Smooth muscle cell (in vitro differentiated cells): ENCODE results near the gene GALNT7. TPM values are rescaled to one million over a fixed set of nuclear protein-coding genes. Genes with fewer than 3 reads are reported as not detected.

Experiments
- DNase-seq: peaks from one replicate; lab custom pipeline; 2025; ENCODE audit not compliant: unreplicated experiment; lab: John Stamatoyannopoulos, UW
- H2AFZ ChIP-seq: fragments of 200-600 bp; sonication (generic); 2 replicates; pipeline ENCODE4 v1.6.0; 2016; ENCODE audit warnings: antibody characterized with exemption, low read depth, mild to moderate bottlenecking
- H3F3A ChIP-seq: fragments of 200-600 bp; sonication (generic); 2 replicates; pipeline ENCODE4 v1.6.0; 2017; ENCODE audit warnings: antibody characterized with exemption, low read depth
- H3K27ac ChIP-seq: fragments of 200-600 bp; sonication (generic); 2 replicates; pipeline ENCODE4 v1.5.1; 2016; ENCODE audit warnings: low read depth, mild to moderate bottlenecking
- H3K27me3 ChIP-seq: fragments of 200-600 bp; sonication (generic); 2 replicates; pipeline ENCODE4 v1.6.1; 2016; ENCODE audit warnings: low read depth, mild to moderate bottlenecking
- H3K36me3 ChIP-seq: fragments of 200-600 bp; sonication (generic); 2 replicates; pipeline ENCODE4 v1.5.1; 2016; ENCODE audit warnings: low read depth
- H3K4me1 ChIP-seq: fragments of 200-600 bp; sonication (generic); 2 replicates; pipeline ENCODE4 v1.5.1; 2016; ENCODE audit warnings: low read depth
- H3K4me2 ChIP-seq: fragments of 200-600 bp; sonication (generic); 2 replicates; pipeline ENCODE4 v1.6.0; 2016; ENCODE audit warnings: mild to moderate bottlenecking
- H3K4me3 ChIP-seq: fragments of 200-600 bp; sonication (generic); 2 replicates; pipeline ENCODE4 v1.5.1; 2016; ENCODE audit warnings: mild to moderate bottlenecking
- H3K79me2 ChIP-seq: fragments of 200-600 bp; sonication (generic); 2 replicates; pipeline ENCODE4 v1.6.0; 2016; ENCODE audit warnings: low read depth, mild to moderate bottlenecking
- H3K9ac ChIP-seq: fragments of 200-600 bp; sonication (generic); 2 replicates; pipeline ENCODE4 v1.6.0; 2016; ENCODE audit warnings: low read depth
- H3K9me3 ChIP-seq: fragments of 200-600 bp; sonication (generic); replicated peaks from 2 replicates; pipeline ENCODE4 v1.5.1; 2016; ENCODE audit warnings: low read depth
- H4K20me1 ChIP-seq: fragments of 200-600 bp; sonication (generic); 2 replicates; pipeline ENCODE4 v1.6.0; 2016; ENCODE audit warnings: low read depth
- CTCF ChIP-seq: fragments of 200-600 bp; sonication (generic); IDR thresholded peaks from 2 replicates; pipeline ENCODE4 v1.5.1; 2017; ENCODE audit warnings: borderline replicate concordance, mild to moderate bottlenecking, antibody characterized with exemption; ENCODE audit not compliant: insufficient read depth, poor library complexity, severe bottlenecking
- WGBS: methylation state at CpG from one replicate; pipeline ENCODE4 v1.1.7; 2016; ENCODE audit warnings: low lambda C conversion rate; 5-methylcytosine and 5-hydroxymethylcytosine counted together
- polyA plus RNA-seq: library from polyadenylated mRNA; unstranded; fragments of >200 nt; fragmentation: Nextera tagmentation; extraction: Ambion mirVana; gene quantifications from 2 replicates; pipeline ENCODE4 v1.2.1, GENCODE V29; 2016
- total RNA-seq: library from RNA; depleted of rRNA; stranded (reverse); fragments of >200 nt; gene quantifications from 2 replicates; pipeline ENCODE4 v1.2.3, GENCODE V29; 2014

GALNT7 gene
- total and polyA plus RNA-seq, 2 experiments from 2014 or later: 9.0 to 33.4 TPM

- H2AFZ ChIP-seq: no peak overlapping the region
- H3K4me1 ChIP-seq: peaks cover 12% of the 10 kb centered on the region
- H3K9me3 ChIP-seq: no peaks in the 10 kb centered on the region
- TF ChIP-seq CTCF: no peak
- H4K20me1 ChIP-seq: no peaks in the 10 kb centered on the region
- H3F3A ChIP-seq: peaks cover 5% of the 10 kb centered on the region
- no peaks in the 10 kb centered on the region for H3K27me3 ChIP-seq
- H3K27ac ChIP-seq: no peak overlapping the region
- DNase-seq: no peak
- no peaks in the 10 kb centered on the region for H3K79me2 ChIP-seq
- no peak overlapping the region for H3K9ac ChIP-seq
- H3K4me3 ChIP-seq: no peak overlapping the region
- no peaks in the 10 kb centered on the region for H3K36me3 ChIP-seq
- H3K4me2 ChIP-seq: no peak overlapping the region
- 86% methylated on average over 3 of the region's 3 CpGs for WGBS
Observed at GRCh38 chr4:173317004-173317403, 148.4 kb downstream of the GALNT7 start.

DNA sequence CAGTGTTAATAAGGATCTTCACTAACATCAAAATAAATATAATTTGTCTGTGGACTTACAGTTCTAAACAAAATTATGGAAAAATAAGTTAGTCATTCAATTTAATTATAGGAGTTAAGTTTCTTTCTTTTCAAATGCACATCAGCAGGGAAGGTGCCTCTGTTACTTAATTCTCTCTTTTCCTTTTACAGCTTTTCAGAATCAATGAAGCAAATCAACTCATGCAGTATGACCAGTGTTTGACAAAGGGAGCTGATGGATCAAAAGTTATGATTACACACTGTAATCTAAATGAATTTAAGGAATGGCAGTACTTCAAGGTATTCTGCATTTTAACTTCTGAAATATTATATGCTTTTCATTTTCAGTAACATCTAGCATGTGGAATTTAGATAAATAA is 149.6 kb downstream of the GALNT7 start:
- Histone ChIP-seq H4K20me1 (no peaks in the 10 kb centered on the region), H3F3A (peaks cover 5% of the 10 kb centered on the region), H3K27me3 (no peaks in the 10 kb centered on the region), H2AFZ (no peak overlapping the region), H3K4me1 (peaks cover 12% of the 10 kb centered on the region), H3K79me2 (no peaks in the 10 kb centered on the region), H3K4me2 (no peak overlapping the region), H3K4me3 (no peak overlapping the region), H3K9ac (no peak overlapping the region), H3K9me3 (no peaks in the 10 kb centered on the region), H3K27ac (no peak overlapping the region), H3K36me3 (no peaks in the 10 kb centered on the region)
- TF ChIP-seq CTCF: no peak
- no peak for DNase-seq

- no peaks in the 10 kb centered on the region for H3K79me2 ChIP-seq
- no peak overlapping the region for H3K27ac ChIP-seq
- no peaks in the 10 kb centered on the region for H3K27me3 ChIP-seq
- peaks cover 5% of the 10 kb centered on the region for H3F3A ChIP-seq
- DNase-seq: no peak
- no peak overlapping the region for H2AFZ ChIP-seq
- no peaks in the 10 kb centered on the region for H3K9me3 ChIP-seq
- no peak overlapping the region for H3K4me3 ChIP-seq
- TF ChIP-seq CTCF: peak; percentile 48
- no peaks in the 10 kb centered on the region for H3K36me3 ChIP-seq
- no peaks in the 10 kb centered on the region for H4K20me1 ChIP-seq
- no peak overlapping the region for H3K9ac ChIP-seq
- peak overlapping the region; percentile 47 for H3K4me2 ChIP-seq
- H3K4me1 ChIP-seq: peaks cover 12% of the 10 kb centered on the region
- 39% methylated on average over 3 of the region's 3 CpGs for WGBS
Observed at GRCh38 chr4:173318648-173319211, 150.1 kb downstream of the GALNT7 start.

- Histone ChIP-seq H3K9ac (no peak overlapping the region), H4K20me1 (no peaks in the 10 kb centered on the region), H3K27ac (no peak overlapping the region), H3K4me3 (no peak overlapping the region), H3K9me3 (no peaks in the 10 kb centered on the region), H3K4me1 (peaks cover 12% of the 10 kb centered on the region), H3K79me2 (no peaks in the 10 kb centered on the region), H3K36me3 (no peaks in the 10 kb centered on the region), H3K4me2 (peak overlapping the region; percentile 47), H2AFZ (no peak overlapping the region), H3F3A (peaks cover 5% of the 10 kb centered on the region), H3K27me3 (no peaks in the 10 kb centered on the region)
- no peak for DNase-seq
- WGBS: 53% methylated on average over 2 of the region's 2 CpGs
- TF ChIP-seq CTCF: no peak
Observed at GRCh38 chr4:173319696-173320095, 151.1 kb downstream of the GALNT7 start.
